NT2/D1 (cell line): Measurements from ENCODE around the gene SPSB4.

Source experiments
- SUZ12 ChIP-seq: IDR thresholded peaks from 2 replicates; pipeline ENCODE4 v1.6.1; 2011; ENCODE audit not compliant: insufficient read length, insufficient read depth; ENCODE audit errors: extremely low read depth
- YY1 ChIP-seq: IDR thresholded peaks from 2 replicates; pipeline ENCODE4 v1.6.1; 2011; ENCODE audit not compliant: insufficient read length, insufficient read depth
- ZNF274 ChIP-seq: IDR thresholded peaks from 2 replicates; pipeline ENCODE4 v1.6.1; 2011; ENCODE audit warnings: mild to moderate bottlenecking, low read depth, low read length

- TF ChIP-seq ZNF274 (no peak), YY1 (no peak), SUZ12 (no peak)
Measured at GRCh38 chr3:141093971-141094684, 43.0 kb downstream of the SPSB4 start.
